H9 (cell line): Measurements from ENCODE around the gene ROBO2. TPM values are rescaled to one million over a fixed set of nuclear protein-coding genes. Genes with fewer than 3 reads are reported as not detected.

Experiments used
- DNase-seq: peaks from one replicate; pipeline ENCODE4 v3.0.0-alpha.2; 2017
- H2AFZ ChIP-seq: one replicate; pipeline ENCODE4 v1.6.1; 2013; ENCODE audit warnings: mild to moderate bottlenecking, low read length, control low read depth, moderate library complexity
- H2AK5ac ChIP-seq: 2 replicates; pipeline ENCODE4 v1.6.1; 2013; ENCODE audit warnings: low read length, control low read depth, mixed read lengths; ENCODE audit not compliant: insufficient read length
- H2BK120ac ChIP-seq: one replicate; pipeline ENCODE4 v1.6.1; 2013; ENCODE audit warnings: low read depth, mild to moderate bottlenecking, low read length, control low read depth, inconsistent platforms; ENCODE audit not compliant: poor library complexity, severe bottlenecking
- H2BK12ac ChIP-seq: 2 replicates; pipeline ENCODE4 v1.6.1; 2013; ENCODE audit warnings: low read length, control low read depth, mixed read lengths, low read depth; ENCODE audit not compliant: insufficient read length
- H2BK15ac ChIP-seq: 2 replicates; pipeline ENCODE4 v1.6.1; 2013; ENCODE audit warnings: low read depth, low read length, control low read depth
- H2BK20ac ChIP-seq: one replicate; pipeline ENCODE4 v1.6.1; 2013; ENCODE audit warnings: low read depth, mild to moderate bottlenecking, low read length, control low read depth, inconsistent platforms; ENCODE audit not compliant: poor library complexity, severe bottlenecking
- H2BK5ac ChIP-seq: 2 replicates; pipeline ENCODE4 v1.6.1; 2013; ENCODE audit warnings: low read length, control low read depth, mixed read lengths; ENCODE audit not compliant: insufficient read length
- H3K14ac ChIP-seq: 2 replicates; pipeline ENCODE4 v1.6.1; 2013; ENCODE audit warnings: low read length, control low read depth; ENCODE audit not compliant: insufficient read depth
- H3K18ac ChIP-seq: 2 replicates; pipeline ENCODE4 v1.6.1; 2013; ENCODE audit warnings: low read depth, mild to moderate bottlenecking, mixed read lengths, low read length, control low read depth; ENCODE audit not compliant: insufficient read length
- H3K23ac ChIP-seq: 2 replicates; pipeline ENCODE4 v1.6.1; 2013; ENCODE audit warnings: low read length, control low read depth, mixed read lengths, low read depth; ENCODE audit not compliant: insufficient read length
- H3K23me2 ChIP-seq: 2 replicates; pipeline ENCODE4 v1.6.1; 2013; ENCODE audit warnings: low read depth, mild to moderate bottlenecking, mixed read lengths, low read length, control low read depth; ENCODE audit not compliant: insufficient read length, poor library complexity, severe bottlenecking
- H3K27ac ChIP-seq: 2 replicates; pipeline ENCODE4 v1.5.1; 2013; ENCODE audit warnings: low read length, control low read depth, mixed read lengths, low read depth; ENCODE audit not compliant: insufficient read length
- H3K27me3 ChIP-seq: 2 replicates; pipeline ENCODE4 v1.6.1; 2013; ENCODE audit warnings: low read length, control low read depth, inconsistent platforms; ENCODE audit not compliant: insufficient read depth
- H3K4ac ChIP-seq: 2 replicates; pipeline ENCODE4 v1.6.1; 2013; ENCODE audit warnings: low read depth, mild to moderate bottlenecking, control low read depth, inconsistent platforms, low read length, moderate library complexity
- H3K4me1 ChIP-seq: 2 replicates; pipeline ENCODE4 v1.6.1; 2013; ENCODE audit warnings: low read length, control low read depth, inconsistent platforms; ENCODE audit not compliant: insufficient read depth
- H3K4me2 ChIP-seq: 2 replicates; pipeline ENCODE4 v1.6.1; 2013; ENCODE audit warnings: low read length, control low read depth, mixed read lengths; ENCODE audit not compliant: insufficient read length, insufficient read depth
- H3K56ac ChIP-seq: 2 replicates; pipeline ENCODE4 v1.6.1; 2013; ENCODE audit warnings: low read depth, mild to moderate bottlenecking, mixed read lengths, low read length, control low read depth; ENCODE audit not compliant: insufficient read length
- H3K79me1 ChIP-seq: 2 replicates; pipeline ENCODE4 v1.6.1; 2013; ENCODE audit warnings: low read depth, mild to moderate bottlenecking, moderate library complexity, low read length, control low read depth, inconsistent platforms; ENCODE audit not compliant: insufficient read depth, poor library complexity, severe bottlenecking
- H3K79me2 ChIP-seq: 2 replicates; pipeline ENCODE4 v1.6.1; 2013; ENCODE audit warnings: low read length, control low read depth, inconsistent platforms; ENCODE audit not compliant: insufficient read depth
- H3K9ac ChIP-seq: 2 replicates; pipeline ENCODE4 v1.6.1; 2013; ENCODE audit warnings: low read length, control low read depth, mixed read lengths; ENCODE audit not compliant: insufficient read length; ENCODE audit errors: extremely low read depth
- H3K9me3 ChIP-seq: one replicate; pipeline ENCODE4 v1.6.1; 2013; ENCODE audit warnings: low read depth, low read length, inconsistent platforms; ENCODE audit not compliant: control insufficient read depth
- H3T11ph ChIP-seq: one replicate; pipeline ENCODE4 v1.6.1; 2013; ENCODE audit warnings: mild to moderate bottlenecking, low read length, control low read depth, inconsistent platforms
- H4K20me1 ChIP-seq: one replicate; pipeline ENCODE4 v1.6.1; 2013; ENCODE audit not compliant: control insufficient read depth, insufficient read length, insufficient read depth
- H4K5ac ChIP-seq: 2 replicates; pipeline ENCODE4 v1.6.1; 2013; ENCODE audit warnings: low read depth, mild to moderate bottlenecking, mixed read lengths, low read length, control low read depth; ENCODE audit not compliant: insufficient read length
- H4K8ac ChIP-seq: replicated peaks from 2 replicates; pipeline ENCODE4 v1.6.1; 2013; ENCODE audit warnings: low read length, control low read depth, mixed read lengths, low read depth; ENCODE audit not compliant: insufficient read length
- H4K91ac ChIP-seq: 2 replicates; pipeline ENCODE4 v1.6.1; 2013; ENCODE audit warnings: low read depth, mild to moderate bottlenecking, moderate library complexity, mixed read lengths, low read length, control low read depth; ENCODE audit not compliant: insufficient read length
- H3K27ac Mint-ChIP-seq, 3 experiments: 2 replicates in 2 of 3; 3 replicates in 1 of 3; pipeline ENCODE4 v1.8.0; 2020 to 2021; ENCODE audit warnings: mixed read lengths in 3 of 3, mild to moderate bottlenecking in 1 of 3, moderate library complexity in 1 of 3
- H3K27me3 Mint-ChIP-seq: 2 replicates; pipeline ENCODE4 v1.8.0; 2021; ENCODE audit warnings: low read depth, mild to moderate bottlenecking, moderate library complexity, mixed read lengths
- H3K36me3 Mint-ChIP-seq, 3 experiments: 2 replicates in 2 of 3; 3 replicates in 1 of 3; pipeline ENCODE4 v1.8.0; 2020 to 2021; ENCODE audit warnings: low read depth in 3 of 3, mixed read lengths in 3 of 3; ENCODE audit not compliant: insufficient read depth in 1 of 3
- H3K4me1 Mint-ChIP-seq, 2 experiments: 2 replicates each; pipeline ENCODE4 v1.8.0; 2020; ENCODE audit warnings: mixed read lengths in 2 of 2
- H3K4me3 Mint-ChIP-seq, 2 experiments: 2 replicates in 1 of 2; 3 replicates in 1 of 2; pipeline ENCODE4 v1.8.0; 2020 to 2021; ENCODE audit warnings: mild to moderate bottlenecking in 2 of 2, mixed read lengths in 2 of 2, moderate library complexity in 1 of 2
- H3K9me3 Mint-ChIP-seq, 2 experiments: 2 replicates in 1 of 2; 3 replicates in 1 of 2; pipeline ENCODE4 v1.8.0; 2020; ENCODE audit warnings: mild to moderate bottlenecking in 2 of 2, mixed read lengths in 2 of 2, moderate library complexity in 1 of 2
- total RNA-seq: library from RNA; stranded (reverse); gene quantifications from 2 replicates; pipeline ENCODE4 v1.2.1, GENCODE V29; 2021
- TF ChIP-seq, protein P1 (sequence below): fragments of 200-600 bp; sonication (generic); conservative IDR thresholded peaks from 3 replicates; pipeline ENCODE4 v1.8.0; 2021; ENCODE audit warnings: antibody characterized with exemption, mild to moderate bottlenecking

The ROBO2 gene
- total RNA-seq, 1 experiment from 2014 or later: 2.3 TPM

DNA sequence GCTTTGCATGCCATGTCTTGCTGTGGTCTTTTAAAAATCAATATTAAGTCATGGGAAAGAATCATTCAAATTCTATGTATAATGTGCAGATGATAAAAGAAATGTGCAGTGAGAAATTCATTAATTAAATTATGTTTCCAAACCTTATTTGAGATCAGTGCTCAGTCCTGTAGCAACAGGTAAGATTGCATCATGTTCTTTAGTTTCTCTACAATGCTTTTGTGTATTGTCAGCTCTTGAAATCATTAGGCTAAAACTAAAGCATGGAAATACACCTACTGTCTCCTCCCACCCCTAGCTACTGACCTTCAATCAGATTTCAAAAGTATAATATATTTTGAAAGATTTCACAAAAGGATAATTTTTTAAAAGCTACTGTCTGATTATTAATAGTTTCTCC, 612.7 kb downstream of the ROBO2 start:
- no peak overlapping the region for H3T11ph ChIP-seq

More for the DNA sequence above, 612.7 kb downstream of the ROBO2 start:
- Histone ChIP-seq H4K91ac (no peak overlapping the region), H3K9me3 (no peaks in the 10 kb centered on the region), H4K5ac (no peak overlapping the region), H3K4me2 (no peak overlapping the region), H4K20me1 (no peaks in the 10 kb centered on the region), H2AK5ac (no peak overlapping the region), H3K4ac (no peak overlapping the region), H3K18ac (no peak overlapping the region), H3K23ac (no peak overlapping the region), H3K23me2 (no peaks in the 10 kb centered on the region), H2BK120ac (no peak overlapping the region), H3K27me3 (no peaks in the 10 kb centered on the region), H4K8ac (no peak overlapping the region), H3K79me2 (no peaks in the 10 kb centered on the region), H3K9ac (no peak overlapping the region), H3K27ac (no peak overlapping the region), H3K14ac (no peak overlapping the region), H3K56ac (no peak overlapping the region), H2BK20ac (no peak overlapping the region), H3K79me1 (no peaks in the 10 kb centered on the region), H2BK12ac (no peak overlapping the region), H2BK5ac (no peak overlapping the region), H2BK15ac (no peak overlapping the region), H2AFZ (no peak overlapping the region), H3K4me1 (no peaks in the 10 kb centered on the region; the same call in 1 of the 2 replicates)
- no peaks in the 10 kb centered on the region for H3K9me3 Mint-ChIP-seq
- H3K4me3 Mint-ChIP-seq: no peak overlapping the region
- DNase-seq: no peak
- H3K27ac Mint-ChIP-seq: no peak overlapping the region
- H3K36me3 Mint-ChIP-seq: no peaks in the 10 kb centered on the region
- peaks cover 0 to 2% of the 10 kb centered on the region in 2 experiments; a peak in 1 of 4 replicates for H3K4me1 Mint-ChIP-seq
- H3K27me3 Mint-ChIP-seq: no peaks in the 10 kb centered on the region
- TF ChIP-seq, protein P1, sequence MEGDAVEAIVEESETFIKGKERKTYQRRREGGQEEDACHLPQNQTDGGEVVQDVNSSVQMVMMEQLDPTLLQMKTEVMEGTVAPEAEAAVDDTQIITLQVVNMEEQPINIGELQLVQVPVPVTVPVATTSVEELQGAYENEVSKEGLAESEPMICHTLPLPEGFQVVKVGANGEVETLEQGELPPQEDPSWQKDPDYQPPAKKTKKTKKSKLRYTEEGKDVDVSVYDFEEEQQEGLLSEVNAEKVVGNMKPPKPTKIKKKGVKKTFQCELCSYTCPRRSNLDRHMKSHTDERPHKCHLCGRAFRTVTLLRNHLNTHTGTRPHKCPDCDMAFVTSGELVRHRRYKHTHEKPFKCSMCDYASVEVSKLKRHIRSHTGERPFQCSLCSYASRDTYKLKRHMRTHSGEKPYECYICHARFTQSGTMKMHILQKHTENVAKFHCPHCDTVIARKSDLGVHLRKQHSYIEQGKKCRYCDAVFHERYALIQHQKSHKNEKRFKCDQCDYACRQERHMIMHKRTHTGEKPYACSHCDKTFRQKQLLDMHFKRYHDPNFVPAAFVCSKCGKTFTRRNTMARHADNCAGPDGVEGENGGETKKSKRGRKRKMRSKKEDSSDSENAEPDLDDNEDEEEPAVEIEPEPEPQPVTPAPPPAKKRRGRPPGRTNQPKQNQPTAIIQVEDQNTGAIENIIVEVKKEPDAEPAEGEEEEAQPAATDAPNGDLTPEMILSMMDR: no peak
